ENCODE measurements around the gene FBXO38. TPM values are rescaled to one million over a fixed set of nuclear protein-coding genes. Genes with fewer than 3 reads are reported as not detected.

Gene FBXO38
- total RNA-seq, 8 experiments from 2014 or later = 28.0 to 62.0 (median 37.5) TPM

GRCh38 chr5:148491793-148492184 is 108.0 kb downstream of the FBXO38 start:
- in situ Hi-C loops (cut with MboI; ENCODE audit: low pct_unique_long_range_greater_than_20kb in 2 of 9, low sequenced_read_pairs in 9 of 9, unreplicated experiment in 9 of 9) = no loop called here

GRCh38 chr5:148492351-148492750 is 108.6 kb downstream of the FBXO38 start:
- H3K27ac ChIP-seq = no peak overlapping the region
- WGBS, 10 experiments = 40 to 100% (median 100%) methylated on average over 1 of the region's 1 CpG; no CpG with 5 or more reads in 3 of the 10 experiments
- no peak overlapping the region for H3K4me3 ChIP-seq
- ATAC-seq (replicated peaks in 6 of 8) = no peak
- no peaks in the 10 kb centered on the region for H3K4me1 ChIP-seq (replicated peaks in 1 of 2)
- in situ Hi-C loops (cut with MboI; ENCODE audit: low pct_unique_long_range_greater_than_20kb in 2 of 9, low sequenced_read_pairs in 9 of 9, unreplicated experiment in 9 of 9) = no loop called here

More at GRCh38 chr5:148491793-148492184, 108.0 kb downstream of the FBXO38 start:
- ATAC-seq (replicated peaks in 6 of 8) = no peak
- 29 to 100% (median 75%) methylated on average over 1 to 6 of the region's 6 CpGs; no CpG with 5 or more reads in 3 of the 10 experiments for WGBS, 10 experiments
- H3K4me1 ChIP-seq (replicated peaks in 1 of 2) = no peaks in the 10 kb centered on the region
- no peak overlapping the region for H3K27ac ChIP-seq
- no peak overlapping the region for H3K4me3 ChIP-seq

Other genes with a start within 250 kb of the FBXO38 start
- gene SPINK14, start 215.4 kb upstream of the FBXO38 start, total RNA-seq = not detected
- gene SPINK6, start 180.9 kb upstream of the FBXO38 start, total RNA-seq = 1 to 10 TPM in 1 of 8 experiments, not detected in 7; 1.1 TPM
- under 1 TPM in 5 of 8 experiments, not detected in 3; 0.16 to 0.49 (median 0.24) TPM for gene MARCOL, start 145.4 kb upstream of the FBXO38 start, total RNA-seq
- gene SPINK13, start 115.2 kb upstream of the FBXO38 start, total RNA-seq = under 1 TPM in 3 of 8 experiments, not detected in 5; 0.29 to 0.51 (median 0.32) TPM
- 1 to 10 TPM in 2 of 8 experiments, under 1 TPM in 4, not detected in 2; 0.38 to 1.1 (median 0.73) TPM for gene SPINK7, start 71.5 kb upstream of the FBXO38 start, total RNA-seq
- gene SPINK9, start 48.4 kb upstream of the FBXO38 start, total RNA-seq = not detected